Activated T-cell treated with anti-CD3 and anti-CD28 coated beads for 24 hours (primary cell): Measurements from ENCODE around the gene KRTAP5-5.
A peak's percentile ranks its signal among the peaks of the same experiment; 100 is the strongest.
"Not testable (repeated sequence)": the region's sequence is repeated elsewhere in the genome, so short reads cannot be mapped to it uniquely, and the experiment has no call there.

Experiments
- DNase-seq: peaks from one replicate; pipeline ENCODE4 v3.0.0-alpha.2; 2020; ENCODE audit warnings: low read depth

KRTAP5-5 gene

DNA sequence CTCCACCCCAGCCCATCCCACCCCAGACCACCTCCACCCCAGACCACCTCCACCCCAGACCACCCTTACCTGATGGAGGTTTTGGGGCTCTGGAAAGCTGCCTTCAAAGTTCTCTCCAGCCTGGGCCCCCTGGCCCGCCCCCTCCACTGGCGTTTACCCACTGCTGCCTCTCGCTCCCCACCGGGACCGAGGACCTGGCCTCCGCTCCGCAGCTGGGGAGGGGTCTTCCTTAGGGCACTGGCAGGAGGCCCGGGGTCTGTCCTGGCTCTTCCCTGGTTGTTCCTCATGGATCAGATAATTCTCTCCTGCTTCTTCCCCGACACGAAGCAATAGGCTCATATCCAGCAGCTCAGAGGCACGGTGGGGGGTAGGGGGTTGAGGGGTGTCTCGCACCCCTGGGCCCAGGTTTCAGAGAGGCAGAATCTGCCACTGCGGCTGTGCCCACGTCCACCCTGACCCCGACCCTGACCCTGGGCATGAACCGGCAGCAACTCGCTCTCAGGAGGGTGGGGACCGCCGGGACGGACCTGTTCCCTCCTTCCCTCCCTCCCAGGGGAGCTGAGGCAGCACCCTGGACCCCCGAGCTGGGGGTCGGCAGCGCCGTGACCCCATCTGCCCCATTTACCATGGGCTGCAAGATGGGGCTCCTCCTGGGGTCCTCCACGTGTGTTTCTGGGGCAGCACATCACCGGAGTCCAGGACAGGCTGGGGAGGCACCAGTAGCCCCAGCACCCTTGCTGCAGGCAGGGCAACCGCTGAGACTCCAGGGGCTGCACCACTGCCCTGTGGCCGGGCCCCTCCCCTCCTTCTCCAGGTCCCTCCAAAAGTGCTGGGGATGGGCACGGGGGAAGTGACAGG, 12.9 kb downstream of the KRTAP5-5 start:
- no peak for DNase-seq

DNA sequence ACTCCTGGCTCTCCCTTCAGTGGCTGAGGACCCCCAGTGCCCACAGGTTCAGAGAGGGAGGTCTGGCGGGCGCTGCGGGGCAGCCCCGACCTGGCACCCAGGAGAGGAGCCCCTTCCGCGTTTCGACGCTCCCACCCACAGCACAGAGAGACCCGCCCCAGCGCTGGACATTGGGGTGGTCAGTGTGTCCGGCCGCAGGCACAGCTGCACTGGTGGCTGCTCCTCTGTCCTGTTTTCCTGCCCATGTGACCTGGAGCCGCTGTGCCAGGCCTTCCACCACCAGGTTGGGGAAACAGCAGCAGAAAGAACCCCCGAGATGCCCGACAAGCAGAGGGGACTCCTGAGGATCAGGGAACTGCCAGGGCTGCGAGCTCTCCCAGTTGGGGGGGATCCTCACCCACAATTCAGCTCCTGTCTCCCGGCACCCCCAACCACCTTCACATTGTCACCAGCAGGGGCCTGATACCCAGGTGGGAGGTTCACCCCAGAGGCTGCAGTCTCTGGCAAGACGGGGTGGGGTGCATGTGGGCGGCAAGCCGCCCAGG, 13.6 kb downstream of the KRTAP5-5 start:
- DNase-seq: no peak

DNA sequence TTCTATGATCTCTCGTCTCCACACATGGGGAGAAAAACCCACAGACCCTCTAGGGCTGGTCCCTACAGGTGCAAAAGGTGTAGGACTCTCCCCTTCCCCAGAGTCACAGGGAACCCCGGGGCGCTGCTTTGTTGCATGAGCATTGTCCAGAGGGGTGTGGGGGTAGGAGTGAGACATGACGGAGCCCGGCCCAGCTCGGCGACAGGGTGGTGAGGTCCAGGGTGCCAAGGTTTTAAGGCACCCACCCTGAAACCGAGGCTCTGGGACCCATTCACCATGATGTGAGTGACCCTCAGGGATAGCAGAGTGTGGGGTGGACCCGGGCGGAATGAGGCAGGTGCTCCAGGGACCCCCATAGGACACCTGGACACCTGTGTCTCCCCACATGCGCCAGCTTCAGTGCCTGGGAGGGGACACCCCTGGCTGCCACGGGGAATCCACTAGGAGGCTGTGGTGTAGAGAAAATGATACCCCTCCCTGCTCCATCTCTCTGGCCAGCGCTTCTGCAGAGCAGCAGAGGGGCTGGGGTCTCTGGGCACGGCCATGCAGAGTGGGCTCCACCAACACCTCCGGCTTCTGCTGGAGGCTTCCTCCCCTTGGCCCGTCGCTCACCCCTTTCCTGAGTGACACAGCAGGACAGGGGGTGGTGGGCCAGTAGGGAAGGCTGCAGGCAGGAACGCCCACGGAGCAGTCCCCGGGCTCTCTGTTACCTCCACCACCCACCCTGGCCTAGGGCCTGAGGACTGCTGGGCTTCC, 15.2 kb downstream of the KRTAP5-5 start:
- no peak for DNase-seq

DNA sequence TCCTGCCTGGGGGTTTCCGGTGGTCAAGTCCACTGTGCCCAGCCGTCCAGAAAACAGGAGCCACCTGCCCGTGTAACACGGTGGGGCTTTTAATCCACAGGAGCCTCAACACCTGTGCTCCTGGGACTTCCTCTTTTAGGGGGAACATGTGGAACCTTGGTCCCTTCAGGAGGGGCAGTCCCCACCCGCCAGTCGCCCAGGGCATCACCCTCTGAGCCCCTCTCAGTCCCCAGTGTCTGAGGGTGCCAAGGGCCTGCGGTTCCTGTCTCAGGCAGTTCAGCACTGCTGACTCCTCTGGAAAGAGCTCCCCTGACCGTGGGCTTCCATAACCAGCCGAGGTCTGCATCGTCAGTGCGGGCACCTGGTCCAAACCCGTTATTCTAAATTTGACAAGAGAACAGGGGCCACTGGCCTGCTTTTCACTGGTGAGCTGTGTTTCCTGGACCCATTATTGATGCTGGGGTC, 15.8 kb downstream of the KRTAP5-5 start:
- DNase-seq: no peak

DNA sequence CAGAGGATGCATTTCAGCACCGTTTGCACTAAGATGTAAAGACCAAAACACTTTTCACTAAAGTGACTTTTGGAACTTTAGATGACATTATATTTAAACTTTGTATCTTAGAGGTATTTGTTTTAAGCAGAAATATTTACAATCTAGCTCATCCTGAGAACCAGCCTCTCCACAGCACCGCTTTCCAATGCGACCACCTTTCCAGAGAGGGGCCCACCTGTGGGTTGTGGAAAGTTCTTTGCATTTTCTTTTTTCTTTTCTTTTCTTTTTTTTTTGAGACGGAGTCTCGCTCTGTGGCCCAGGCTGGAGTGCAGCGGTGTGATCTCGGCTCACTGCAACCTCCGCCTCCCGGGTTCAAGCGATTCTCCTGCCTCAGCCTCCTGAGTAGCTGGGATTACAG, 17.0 kb downstream of the KRTAP5-5 start:
- not testable (repeated sequence) for DNase-seq

DNA sequence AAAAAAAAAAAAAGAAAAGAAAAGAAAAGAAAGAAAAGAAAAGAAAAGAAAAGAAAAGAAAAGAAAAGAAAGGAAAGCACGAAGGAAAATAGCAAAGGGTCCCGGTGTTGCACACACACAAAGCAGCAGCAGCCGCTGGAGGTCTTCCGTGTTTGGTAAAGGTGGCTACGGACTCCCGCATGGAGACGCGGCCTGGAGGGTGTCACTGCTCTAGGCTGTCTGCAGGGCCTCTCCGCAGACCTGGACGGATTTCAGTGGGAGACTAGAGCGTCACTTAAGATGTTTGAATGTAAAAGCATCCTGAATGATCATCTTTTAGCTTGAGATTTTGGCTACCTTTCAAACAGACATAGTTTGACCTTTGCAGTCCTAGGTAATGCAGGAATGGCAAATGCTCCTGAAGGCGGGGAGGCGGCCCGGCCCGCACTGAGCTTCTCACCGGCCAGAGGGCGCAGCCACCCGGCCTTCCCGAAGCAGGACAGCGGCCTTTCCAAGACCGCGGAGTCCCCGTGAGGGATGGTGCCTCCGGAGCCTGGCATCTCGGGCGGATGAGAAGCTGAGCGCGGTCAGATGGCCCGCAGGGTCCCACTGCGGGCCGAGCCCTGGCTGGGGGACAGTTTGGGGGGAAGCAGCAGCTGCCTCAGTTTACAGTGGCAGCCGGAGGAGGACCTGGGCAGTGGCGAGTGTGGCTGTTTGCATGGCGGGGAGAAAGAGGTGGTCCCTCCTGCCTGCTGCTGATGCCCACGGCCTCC, 18.5 kb downstream of the KRTAP5-5 start:
- DNase-seq: no peak

DNA sequence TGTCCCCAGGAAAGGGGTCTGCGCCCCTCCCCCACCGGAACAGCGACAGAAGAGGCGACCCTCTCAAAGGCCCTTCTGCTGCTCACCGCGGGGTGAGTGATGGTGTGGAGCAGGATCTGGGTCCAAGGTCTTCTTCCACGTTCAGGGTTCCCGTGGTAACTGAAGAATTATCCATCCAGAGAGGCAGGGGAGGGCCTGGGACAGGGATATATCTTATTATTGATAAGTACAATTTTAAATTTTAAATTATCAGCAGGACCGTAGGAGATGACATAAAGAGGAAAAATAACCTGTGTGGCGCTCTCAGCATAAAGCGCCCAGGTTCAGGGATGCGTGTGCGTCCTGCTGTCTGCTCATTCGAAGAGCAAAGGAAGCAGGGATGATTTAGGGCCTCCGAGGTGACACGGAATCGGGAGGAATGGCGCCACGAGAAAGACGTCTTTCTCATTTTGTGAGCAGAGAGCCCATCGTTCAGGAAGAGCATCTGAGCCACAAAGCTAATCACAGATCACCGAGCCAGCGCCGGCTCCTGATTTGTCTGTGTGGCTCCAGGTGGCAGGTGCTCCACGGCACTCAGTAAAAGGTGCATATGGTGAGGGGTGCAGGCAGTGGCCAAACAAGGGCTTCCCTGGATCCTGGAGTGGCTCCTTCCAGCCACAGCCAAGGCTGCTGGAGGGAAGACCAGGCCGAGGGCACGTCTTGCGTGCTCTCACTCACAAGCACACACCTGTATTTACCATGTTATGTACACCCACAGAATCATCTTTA, 19.3 kb downstream of the KRTAP5-5 start:
- no peak for DNase-seq

DNA sequence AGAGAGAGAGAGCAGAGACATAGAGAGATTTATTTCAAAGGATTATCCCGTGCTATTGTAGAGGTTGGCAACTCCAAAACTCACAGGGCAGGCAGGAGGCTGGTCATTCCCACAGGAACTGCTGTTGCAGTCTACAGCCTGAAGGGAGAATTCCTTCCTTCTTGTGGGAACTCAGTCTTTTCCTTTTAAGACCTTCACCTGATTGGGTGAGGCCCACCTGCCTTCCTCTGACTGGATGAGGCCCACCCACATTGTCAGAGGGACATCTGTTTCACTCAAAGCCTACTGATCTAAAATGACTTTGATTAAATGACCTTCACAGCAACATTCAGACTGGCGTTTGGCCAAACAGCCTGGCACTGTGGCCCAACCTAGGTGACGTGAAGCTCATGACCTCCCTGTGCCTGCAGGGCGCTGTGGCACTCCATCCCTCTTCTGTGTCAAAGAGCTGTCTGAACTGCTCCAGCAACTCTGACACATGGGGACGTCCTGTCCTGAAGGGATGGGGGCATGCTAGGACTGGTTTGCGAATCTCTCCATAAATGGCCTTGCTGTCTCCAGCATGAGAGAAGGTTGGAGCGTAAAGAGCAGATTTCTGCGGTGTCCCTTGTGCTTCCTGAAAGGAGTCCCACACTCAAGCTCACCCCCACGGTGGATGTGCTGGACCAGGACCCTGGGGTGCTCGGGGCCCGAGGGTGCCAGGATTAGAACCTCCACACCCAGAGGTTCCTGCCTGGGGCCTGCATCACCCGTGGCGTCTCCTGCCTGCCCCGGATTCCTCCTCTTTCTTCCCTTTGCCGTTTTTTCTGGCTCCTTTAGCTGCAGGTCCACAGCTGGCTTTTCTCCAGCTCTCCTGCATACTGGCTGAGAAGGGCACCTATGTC, 20.7 kb downstream of the KRTAP5-5 start:
- DNase-seq: no peak

DNA sequence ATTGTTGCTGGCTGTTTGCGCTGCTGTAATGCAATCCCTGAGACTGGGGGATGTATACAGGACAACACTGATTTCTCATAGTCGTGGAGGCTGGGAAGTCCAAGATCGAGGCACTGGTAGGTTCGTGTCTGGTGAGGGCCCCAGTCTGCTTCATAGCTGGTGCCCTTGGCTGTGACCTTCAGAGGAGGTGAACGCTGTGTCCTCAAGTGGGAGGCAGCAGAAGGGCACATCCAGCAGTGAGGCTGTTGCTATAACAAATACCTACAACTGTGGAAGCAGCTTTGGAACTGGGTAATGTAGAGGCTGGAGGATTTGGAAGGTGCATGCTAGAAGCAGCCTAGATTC, 21.3 kb downstream of the KRTAP5-5 start:
- no peak for DNase-seq

DNA sequence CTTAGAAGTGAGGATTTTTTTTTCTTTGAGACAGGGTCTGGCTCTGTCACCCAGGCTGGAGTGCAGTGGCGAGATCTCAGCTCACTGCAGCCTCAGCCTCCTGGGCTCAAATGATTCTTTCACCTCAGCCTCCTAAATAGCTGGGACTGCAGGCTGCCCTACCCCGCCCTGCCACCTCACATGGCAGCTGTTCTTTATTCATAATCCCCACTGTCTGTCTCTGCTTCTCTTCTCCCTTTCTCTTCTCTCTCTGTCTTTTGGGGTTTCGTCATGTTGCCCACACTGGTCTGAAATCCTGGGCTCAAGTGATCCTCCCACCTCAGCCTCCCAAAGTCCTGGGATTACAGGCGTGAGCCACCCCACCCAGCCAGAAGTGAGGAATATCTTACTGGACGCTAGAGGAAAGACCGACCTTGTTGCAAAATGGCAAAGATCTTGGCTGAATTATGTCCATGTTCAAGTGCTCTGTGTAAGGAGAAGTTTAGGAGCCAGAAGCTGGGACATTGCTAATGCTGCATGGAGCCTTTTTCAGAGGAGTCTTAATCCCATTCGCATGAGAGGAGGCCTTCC, 21.9 kb downstream of the KRTAP5-5 start:
- no peak for DNase-seq

DNA sequence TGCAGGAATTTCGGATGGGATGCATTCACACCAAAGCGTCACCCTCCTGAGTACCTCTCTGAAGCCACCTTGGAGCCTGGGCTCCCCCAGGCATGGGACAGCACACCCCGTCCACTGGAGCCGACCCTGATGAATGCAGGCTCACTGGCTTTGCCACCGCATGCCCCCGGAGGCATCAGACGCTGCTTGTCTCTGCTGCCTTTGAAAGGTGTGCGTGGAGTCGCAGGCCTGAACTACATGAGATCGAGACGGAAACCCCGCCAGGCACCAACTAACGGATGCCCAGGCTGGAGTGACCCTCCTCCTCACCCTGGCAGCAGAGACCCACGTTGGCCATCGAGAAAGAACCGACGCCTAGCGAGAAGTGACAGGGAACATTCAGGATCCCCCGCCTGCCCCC, 22.5 kb downstream of the KRTAP5-5 start:
- DNase-seq: no peak

DNA sequence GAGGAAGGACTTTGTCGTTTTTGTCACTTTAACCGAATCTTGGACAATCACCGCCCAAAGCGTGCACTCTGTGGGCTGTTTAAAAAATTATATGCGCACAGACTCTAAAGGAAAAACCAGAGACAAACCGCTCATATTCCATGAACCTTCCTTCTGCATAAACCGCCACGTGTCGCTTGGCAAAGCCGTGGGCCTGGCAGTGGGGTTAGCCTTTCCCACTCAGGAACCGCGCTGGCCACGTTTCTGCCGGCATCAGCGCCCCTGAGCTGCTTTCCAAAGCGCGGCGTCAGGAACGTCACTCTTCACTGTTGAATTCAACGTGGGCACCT, 22.8 kb downstream of the KRTAP5-5 start:
- DNase-seq: no peak

DNA sequence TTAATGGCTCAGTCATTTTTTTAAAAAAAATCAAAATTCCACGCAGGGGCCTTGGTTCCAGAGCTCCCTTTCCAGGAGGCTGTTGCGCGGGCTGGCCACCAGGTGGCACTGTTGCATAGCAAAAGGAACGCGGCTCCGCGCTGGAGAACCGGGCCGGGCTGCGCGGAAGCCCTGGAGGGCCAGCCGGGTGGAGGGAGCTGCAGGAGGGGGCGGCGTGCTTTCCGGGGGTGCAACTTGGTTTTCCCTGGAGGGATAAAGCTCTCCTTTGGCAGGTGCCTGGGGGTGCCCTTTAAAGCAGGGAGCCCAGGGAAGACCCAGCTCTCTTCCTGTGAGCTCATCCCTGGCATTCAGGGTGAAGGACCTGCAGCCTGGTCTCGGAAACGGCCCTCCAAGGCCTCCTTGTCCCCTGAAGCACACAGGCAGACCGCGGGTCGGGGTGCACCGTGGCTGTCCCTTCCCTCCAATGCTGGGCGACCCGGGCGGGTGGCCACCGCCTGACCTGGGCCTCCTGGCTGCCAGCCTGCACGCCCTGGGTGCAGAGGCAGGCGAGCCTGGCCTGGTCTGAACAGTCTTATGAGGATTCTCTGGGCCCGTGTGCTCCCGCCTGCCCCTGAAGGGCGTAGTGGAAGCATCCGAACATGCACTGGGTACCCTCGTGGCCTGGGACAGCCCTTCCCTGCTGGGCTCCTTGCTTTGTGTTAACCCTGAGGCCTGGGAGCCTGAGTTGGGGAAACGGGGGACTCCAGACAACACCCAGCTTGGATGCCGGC, 23.4 kb downstream of the KRTAP5-5 start:
- DNase-seq: peak; percentile 67

DNA sequence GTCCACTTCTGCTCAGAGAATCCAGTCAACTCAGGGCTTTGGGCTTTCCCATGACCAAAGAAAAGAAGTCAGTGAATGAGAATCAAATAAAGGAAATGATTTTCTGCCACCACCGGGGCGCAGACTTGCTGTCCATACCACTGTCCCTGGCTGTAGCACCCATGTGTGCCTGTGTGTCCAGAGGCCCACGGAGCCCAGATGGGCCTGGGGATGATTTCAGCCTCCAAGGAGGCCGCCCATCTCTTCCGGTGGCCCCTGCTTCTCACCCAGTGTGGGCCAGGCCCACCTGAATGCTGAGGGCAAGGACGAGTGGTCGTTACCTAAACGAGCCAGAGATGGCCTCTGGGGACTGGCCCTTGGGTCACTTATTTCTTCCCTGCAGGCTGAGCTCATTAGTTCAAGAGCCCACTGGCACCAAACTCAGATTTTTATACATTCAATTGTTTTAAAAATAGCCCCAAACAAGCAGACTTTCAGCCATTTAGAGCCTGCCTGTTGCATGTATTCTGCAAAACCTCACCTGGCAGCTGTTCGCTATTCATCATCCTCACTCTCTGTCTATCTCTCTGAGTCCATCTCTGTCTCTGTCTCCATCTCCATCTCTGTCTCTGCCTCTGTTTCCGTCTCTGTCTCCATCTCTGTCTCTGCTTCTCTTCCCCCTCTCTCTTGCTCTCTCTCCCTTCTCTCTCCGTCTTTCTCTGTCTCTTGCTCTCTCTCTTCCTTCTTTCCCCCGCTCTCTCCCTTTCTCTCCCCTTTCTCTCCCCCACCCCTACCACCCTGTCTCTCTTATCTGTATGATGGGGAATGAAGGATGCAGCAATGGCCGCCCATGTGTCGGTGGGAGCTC, 24.2 kb downstream of the KRTAP5-5 start:
- DNase-seq: no peak

DNA sequence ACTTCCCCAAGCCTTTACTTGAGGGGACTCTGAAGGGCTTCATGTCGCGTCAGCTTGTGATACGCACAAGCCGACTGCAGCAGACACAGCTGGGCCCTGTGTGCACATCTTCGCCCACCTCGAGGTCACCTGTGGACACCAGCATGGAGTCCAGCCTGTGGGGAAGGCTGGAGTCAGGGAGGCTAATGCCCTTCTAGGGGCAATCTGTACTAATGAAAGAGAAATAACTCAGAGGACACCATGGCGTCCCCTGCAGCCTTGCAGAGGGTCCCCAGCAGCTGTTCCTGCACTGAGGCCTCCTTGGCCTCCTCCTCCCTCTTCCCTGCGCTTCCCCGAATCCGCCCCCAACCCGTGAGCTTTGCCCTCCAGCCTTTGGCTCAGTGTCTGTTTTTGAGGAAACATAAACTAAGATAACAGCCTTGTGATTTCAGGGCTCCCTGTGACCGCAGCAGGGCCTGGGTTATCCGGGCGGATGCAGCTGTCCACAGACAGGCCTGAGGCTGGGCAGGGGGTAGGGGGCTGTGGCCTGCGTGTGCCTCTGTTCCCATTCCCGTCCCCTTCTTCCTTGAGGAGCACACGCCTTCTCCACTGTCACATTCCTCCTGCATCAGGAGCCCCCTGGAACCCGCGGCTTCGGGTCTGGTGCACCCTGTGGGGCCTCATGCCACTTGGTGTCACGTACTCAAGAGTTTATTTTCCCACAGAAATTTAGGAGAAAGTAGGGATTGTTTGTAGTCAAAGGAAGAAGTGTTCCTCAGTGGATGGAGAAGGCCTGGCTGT, 25.0 kb downstream of the KRTAP5-5 start:
- no peak for DNase-seq

DNA sequence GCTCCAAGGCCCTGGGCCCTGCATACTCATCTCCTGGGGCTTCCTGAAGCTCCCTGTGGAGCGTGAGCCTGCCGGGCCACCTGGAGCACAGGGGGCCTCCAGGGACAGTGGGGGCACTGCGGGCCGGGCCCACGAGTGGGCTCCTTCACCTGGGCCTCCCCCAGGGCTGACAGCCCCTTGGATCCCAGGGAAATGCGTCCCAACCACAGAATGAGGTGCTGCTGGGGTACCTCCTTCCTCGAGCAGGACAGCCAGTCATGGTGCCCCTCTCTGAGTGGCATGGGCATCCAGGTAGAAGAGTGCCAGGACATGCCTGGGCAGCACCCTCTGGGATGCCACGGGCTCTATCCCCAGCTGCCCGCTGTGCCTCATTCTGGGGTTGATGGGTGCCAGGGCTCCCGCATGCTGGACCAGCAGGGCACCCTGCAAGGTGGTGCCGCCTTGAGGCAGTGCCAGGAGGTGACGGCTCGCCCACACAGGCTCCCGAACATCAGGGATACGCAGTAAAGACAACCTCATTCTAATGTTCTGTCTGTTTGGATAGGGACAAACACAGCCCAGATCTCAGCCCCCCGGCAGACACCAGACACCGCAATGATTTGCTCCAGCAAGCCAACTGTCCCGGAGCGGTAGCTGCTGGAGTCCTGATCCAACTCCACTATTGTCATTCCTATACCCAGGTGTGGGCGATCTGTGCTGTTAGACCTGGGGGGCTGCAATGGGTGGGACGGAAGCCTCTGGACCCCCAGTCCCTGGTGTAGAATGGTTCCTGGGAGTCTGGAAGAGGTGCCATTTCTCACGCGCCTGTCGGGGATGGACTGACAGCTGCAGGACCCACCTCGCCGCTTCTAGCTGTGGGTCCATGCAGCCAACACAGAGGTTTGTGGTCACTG, 25.8 kb downstream of the KRTAP5-5 start:
- DNase-seq: no peak

DNA sequence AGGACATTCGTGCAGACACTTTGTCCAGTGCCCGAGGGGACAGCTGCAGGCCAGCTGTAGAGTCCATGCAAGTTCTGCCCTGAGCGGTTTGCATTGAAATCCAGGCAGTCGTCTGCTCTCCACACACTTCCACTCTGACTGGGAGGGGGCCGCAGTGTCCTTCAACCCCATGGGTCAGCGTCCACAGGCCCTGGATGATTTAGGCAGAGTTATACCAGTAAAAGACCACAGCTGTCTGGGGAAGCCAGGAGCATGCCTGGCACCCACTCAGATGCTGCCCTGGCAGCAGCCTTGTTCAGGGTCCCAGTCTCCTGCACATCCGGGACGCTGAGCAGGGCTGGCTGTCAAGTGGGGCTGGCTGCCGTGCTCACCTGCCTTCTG, 26.5 kb downstream of the KRTAP5-5 start:
- DNase-seq: no peak
